Transverse colon (tissue), 4 donors: ENCODE measurements around the gene CCDC197.

Experiments used
- EP300 ChIP-seq: sonication (generic); formaldehyde crosslinking; IDR thresholded peaks from one replicate; pipeline ENCODE4 v1.6.1; 2017; ENCODE audit warnings: antibody characterized with exemption, low read depth
- POLR2A ChIP-seq: fragments of 450-650 bp; IDR thresholded peaks from one replicate; pipeline ENCODE4 v1.6.1; 2016; ENCODE audit warnings: antibody characterized with exemption, mild to moderate bottlenecking, moderate library complexity
- POLR2AphosphoS5 ChIP-seq, 3 donors: sonication (generic); formaldehyde crosslinking; IDR thresholded peaks; one replicate each; pipeline ENCODE4 v1.6.1; 2016; ENCODE audit warnings: antibody characterized with exemption in 3 of 3
- TF ChIP-seq, protein P1 (sequence below), 5 experiments: fragments of 200-600 bp in 3 of 5; fragments of 450-650 bp in 2 of 5; sonication (generic) in 3 of 5; IDR thresholded peaks; 1 replicate in 2 of 5; 2 replicates in 3 of 5; pipeline ENCODE4 v1.5.1; 2016 to 2017; ENCODE audit warnings: antibody characterized with exemption in 5 of 5, inconsistent platforms in 3 of 5, mild to moderate bottlenecking in 2 of 5, moderate library complexity in 1 of 5

DNA sequence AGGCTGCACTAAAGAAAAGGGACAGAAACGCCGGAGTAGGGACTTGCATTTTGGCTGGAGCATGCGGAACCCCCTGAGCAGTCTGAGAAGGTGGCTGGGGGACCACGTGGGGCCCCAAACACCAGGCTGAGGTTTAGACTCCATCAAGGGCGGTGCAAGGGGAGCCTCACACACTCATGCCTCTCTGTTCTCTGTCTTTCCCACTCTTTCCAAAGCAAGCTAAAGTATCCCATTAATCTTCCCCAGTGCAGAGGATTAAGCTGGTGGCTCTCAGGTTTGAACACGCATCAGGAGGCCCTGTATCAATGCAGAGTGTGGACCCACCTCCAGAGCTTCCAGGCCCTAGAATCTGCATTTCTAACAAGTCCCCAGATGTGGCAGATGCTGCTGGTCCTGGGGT is 13.5 kb downstream of the CCDC197 start:
- TF ChIP-seq, protein P1, sequence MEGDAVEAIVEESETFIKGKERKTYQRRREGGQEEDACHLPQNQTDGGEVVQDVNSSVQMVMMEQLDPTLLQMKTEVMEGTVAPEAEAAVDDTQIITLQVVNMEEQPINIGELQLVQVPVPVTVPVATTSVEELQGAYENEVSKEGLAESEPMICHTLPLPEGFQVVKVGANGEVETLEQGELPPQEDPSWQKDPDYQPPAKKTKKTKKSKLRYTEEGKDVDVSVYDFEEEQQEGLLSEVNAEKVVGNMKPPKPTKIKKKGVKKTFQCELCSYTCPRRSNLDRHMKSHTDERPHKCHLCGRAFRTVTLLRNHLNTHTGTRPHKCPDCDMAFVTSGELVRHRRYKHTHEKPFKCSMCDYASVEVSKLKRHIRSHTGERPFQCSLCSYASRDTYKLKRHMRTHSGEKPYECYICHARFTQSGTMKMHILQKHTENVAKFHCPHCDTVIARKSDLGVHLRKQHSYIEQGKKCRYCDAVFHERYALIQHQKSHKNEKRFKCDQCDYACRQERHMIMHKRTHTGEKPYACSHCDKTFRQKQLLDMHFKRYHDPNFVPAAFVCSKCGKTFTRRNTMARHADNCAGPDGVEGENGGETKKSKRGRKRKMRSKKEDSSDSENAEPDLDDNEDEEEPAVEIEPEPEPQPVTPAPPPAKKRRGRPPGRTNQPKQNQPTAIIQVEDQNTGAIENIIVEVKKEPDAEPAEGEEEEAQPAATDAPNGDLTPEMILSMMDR (IDR thresholded peaks at IDR 0.05): no peak
- TF ChIP-seq POLR2AphosphoS5 (IDR thresholded peaks at IDR 0.05): no peak
- no peak for TF ChIP-seq POLR2A
- no peak for TF ChIP-seq EP300
